ENCODE data around the gene ALG11.

- no peak for TF ChIP-seq CTCF (IDR thresholded peaks at IDR 0.05; ENCODE audit: low read depth, low read length)
- no peak for TF ChIP-seq POLR2A (IDR thresholded peaks at IDR 0.05; ENCODE audit: extremely low read depth, insufficient read length)
- no peak for TF ChIP-seq MAX (IDR thresholded peaks at IDR 0.05; ENCODE audit: low read depth, low read length)
- no peak for TF ChIP-seq MYC (IDR thresholded peaks at IDR 0.05; ENCODE audit: low read depth, low read length)
Observed at GRCh38 chr13:52067237-52067636, 55.0 kb downstream of the ALG11 start.
